DMS 273 (cell line): ENCODE measurements around the gene TSGA10IP.

Experiments
- DNase-seq: peaks from one replicate; lab custom pipeline; 2025; ENCODE audit not compliant: unreplicated experiment; lab: John Stamatoyannopoulos, UW

TSGA10IP gene

GRCh38 chr11:66003291-66003690, 58.0 kb downstream of the TSGA10IP start:
- DNase-seq = no peak

DNA sequence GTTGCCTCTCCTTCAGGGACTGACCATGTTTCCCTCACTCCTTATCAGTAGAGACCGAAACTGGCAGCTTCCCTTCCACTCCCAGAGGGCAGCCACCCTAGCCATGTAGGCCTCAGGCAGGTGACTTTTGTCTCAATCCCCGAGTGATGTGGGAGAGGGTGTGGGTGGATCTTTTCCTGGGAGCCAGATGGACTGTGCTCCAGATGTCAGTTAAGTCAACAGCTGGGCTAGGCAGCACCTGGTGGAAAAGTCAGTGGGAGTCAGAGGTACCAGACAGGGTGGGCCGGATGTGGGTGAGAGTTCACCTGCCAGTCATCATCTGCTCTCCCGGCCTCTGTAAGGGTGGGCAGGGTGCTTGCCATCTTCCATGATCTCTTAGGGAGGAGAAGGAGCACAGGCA, 58.9 kb downstream of the TSGA10IP start:
- no peak for DNase-seq

DNA sequence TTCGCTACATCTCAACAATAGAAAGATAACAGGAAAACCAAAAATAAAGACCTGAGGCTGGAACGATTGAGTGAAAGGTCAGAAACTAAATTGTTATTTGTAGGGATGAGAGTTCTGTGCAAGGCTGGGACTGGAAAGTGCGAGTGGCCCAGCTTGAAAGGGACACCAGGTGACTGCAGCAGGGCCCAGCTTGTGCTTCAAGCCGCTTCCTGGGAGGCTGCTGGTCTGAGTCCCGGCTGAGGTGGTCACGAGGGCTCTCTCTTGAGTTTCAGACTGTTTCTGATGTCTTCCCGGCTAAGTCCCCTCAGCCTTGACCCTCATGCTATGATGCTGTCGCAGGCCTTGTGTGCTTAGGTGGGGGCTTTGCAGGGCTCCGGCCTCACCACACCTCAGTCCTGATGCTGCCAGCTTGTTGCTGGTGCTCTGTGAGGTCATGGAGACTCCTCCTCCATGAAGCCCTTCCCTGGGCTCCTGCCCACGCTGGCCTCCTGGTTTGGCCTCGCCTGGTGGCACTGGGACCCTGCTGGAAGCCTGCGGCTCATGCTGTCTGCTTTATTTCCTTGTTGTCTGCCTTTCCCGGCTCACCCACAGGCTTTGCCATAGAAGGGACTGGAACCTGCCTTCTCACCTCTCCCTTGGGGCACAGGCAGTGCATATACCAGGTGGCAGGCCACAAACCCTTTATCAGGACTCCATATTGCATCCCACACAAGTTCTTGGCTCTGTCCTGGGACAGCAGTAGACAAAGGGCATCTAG, 61.0 kb downstream of the TSGA10IP start:
- DNase-seq = no peak

- DNase-seq = no peak
Measured at GRCh38 chr11:66006891-66007176, 61.6 kb downstream of the TSGA10IP start.

GRCh38 chr11:66007201-66007634, 61.9 kb downstream of the TSGA10IP start:
- DNase-seq = no peak

DNA sequence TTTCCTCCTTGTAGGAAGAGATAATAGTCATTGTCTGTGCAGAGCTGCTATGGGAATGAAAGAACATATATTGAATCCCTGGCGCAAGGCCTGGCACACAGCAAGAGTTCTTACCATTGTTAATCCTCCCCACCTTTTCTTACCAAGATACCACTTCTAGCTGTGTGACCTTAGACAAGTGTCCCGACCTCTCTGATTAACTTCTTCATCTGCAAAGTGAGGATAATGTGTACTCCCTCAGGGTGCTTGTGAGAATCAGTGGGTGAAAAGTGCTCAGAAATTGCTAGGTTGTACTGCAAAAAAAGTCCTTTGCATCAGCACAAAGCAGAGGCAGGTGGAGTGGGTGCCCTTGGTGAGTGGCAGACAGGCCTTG, 62.8 kb downstream of the TSGA10IP start:
- DNase-seq = no peak

GRCh38 chr11:66008468-66009101, 63.3 kb downstream of the TSGA10IP start:
- no peak for DNase-seq
